B cell (primary cell): Measurements from ENCODE around the gene CLINT1. TPM values are rescaled to one million over a fixed set of nuclear protein-coding genes. Genes with fewer than 3 reads are reported as not detected.

ENCODE experiments used
- ATAC-seq: fragments of 200-7000 bp; cut with Tn5 transposase; one replicate; pipeline ENCODE4 v1.10.0; 2021; ENCODE audit warnings: low read depth, mild to moderate bottlenecking, moderate number of reproducible peaks, moderate library complexity
- CTCF ChIA-PET: fragments of 350-600 bp; sonication (Branson Sonifier 250); formaldehyde crosslinking; loops from one replicate; lab custom pipeline; 2021; ENCODE audit warnings: antibody characterized with exemption, inconsistent platforms; lab: Charles Lee
- POLR2A ChIA-PET: fragments of 350-600 bp; sonication (Branson Sonifier 250); formaldehyde crosslinking; loops from one replicate; lab custom pipeline; 2021; ENCODE audit warnings: antibody characterized with exemption; lab: Charles Lee
- DNase-seq: peaks from one replicate; pipeline ENCODE4 v3.0.0; 2013
- H2AFZ ChIP-seq: 2 replicates; pipeline ENCODE4 v1.6.1; 2012; ENCODE audit warnings: mild to moderate bottlenecking, low read depth, low read length; ENCODE audit not compliant: insufficient read depth, poor library complexity, severe bottlenecking
- H3K27ac ChIP-seq, 2 donors: 1 replicate in 1 of 2; 2 replicates in 1 of 2; pipeline ENCODE4 v1.5.1; 2012 to 2013; ENCODE audit warnings: low read length in 2 of 2, mild to moderate bottlenecking in 2 of 2, moderate library complexity in 1 of 2
- H3K27me3 ChIP-seq, 4 experiments: fragments of 200-600 bp in 1 of 4; sonication (generic) in 1 of 4; replicated peaks in 1 of 4; 1 replicate in 2 of 4; 2 replicates in 2 of 4; pipeline versions ENCODE4 v1.6.1 to v1.7.0; 2013 to 2016; ENCODE audit warnings: low read length in 3 of 4, mild to moderate bottlenecking in 2 of 4, mixed read lengths in 1 of 4, moderate library complexity in 1 of 4; ENCODE audit not compliant: insufficient read depth in 4 of 4, control insufficient read depth in 3 of 4; ENCODE audit errors: control extremely low read depth in 1 of 4
- H3K36me3 ChIP-seq, 2 experiments: replicated peaks in 1 of 2; 1 replicate in 1 of 2; 2 replicates in 1 of 2; pipeline versions ENCODE4 v1.6.1 to v1.7.1; 2013; ENCODE audit warnings: low read length in 1 of 2; ENCODE audit not compliant: insufficient read depth in 2 of 2, control insufficient read depth in 1 of 2; ENCODE audit errors: control extremely low read depth in 1 of 2, extremely low read depth in 1 of 2
- H3K4me1 ChIP-seq, 2 donors: fragments of 200-600 bp in 1 of 2; sonication (generic) in 1 of 2; 1 replicate in 1 of 2; 2 replicates in 1 of 2; pipeline versions ENCODE4 v1.5.1 to v1.6.1; 2013 to 2017; ENCODE audit warnings: low read length in 2 of 2; ENCODE audit not compliant: control insufficient read depth in 2 of 2, insufficient read depth in 2 of 2
- H3K4me2 ChIP-seq: replicated peaks from 2 replicates; pipeline ENCODE3; 2012; ENCODE audit warnings: mild to moderate bottlenecking, low read depth, low read length; ENCODE audit not compliant: poor library complexity, severe bottlenecking
- H3K4me3 ChIP-seq, 5 experiments: fragments of 200-600 bp in 1 of 5; sonication (generic) in 1 of 5; 1 replicate in 3 of 5; 2 replicates in 2 of 5; pipeline versions ENCODE4 v1.5.1 to v1.7.0; 2011 to 2016; ENCODE audit warnings: low read length in 4 of 5, mild to moderate bottlenecking in 4 of 5, low read depth in 2 of 5, control low read depth in 1 of 5, moderate library complexity in 1 of 5; ENCODE audit not compliant: insufficient read depth in 1 of 5; ENCODE audit errors: control extremely low read depth in 1 of 5, extremely low read depth in 1 of 5
- H3K79me2 ChIP-seq: fragments of 200-600 bp; sonication (generic); one replicate; pipeline ENCODE4 v1.6.0; 2016; ENCODE audit warnings: low read length; ENCODE audit not compliant: control insufficient read depth, insufficient read depth
- H3K9ac ChIP-seq: fragments of 200-600 bp; sonication (generic); 2 replicates; pipeline ENCODE4 v1.6.1; 2017; ENCODE audit warnings: mild to moderate bottlenecking, low read length, moderate library complexity
- H3K9me3 ChIP-seq, 3 donors: one replicate each; pipeline versions ENCODE4 v1.6.1 to v1.7.1; 2013; ENCODE audit warnings: low read length in 2 of 3; ENCODE audit not compliant: control insufficient read depth in 2 of 3, insufficient read depth in 1 of 3; ENCODE audit errors: control extremely low read depth in 1 of 3
- H4K20me1 ChIP-seq: 2 replicates; pipeline ENCODE4 v1.6.0; 2012; ENCODE audit warnings: mild to moderate bottlenecking, low read length; ENCODE audit not compliant: insufficient read depth, control insufficient read depth, poor library complexity, severe bottlenecking
- H3K27ac Mint-ChIP-seq: one replicate; pipeline ENCODE4 v1.8.0; 2021; ENCODE audit warnings: mixed read lengths
- H3K27me3 Mint-ChIP-seq: one replicate; pipeline ENCODE4 v1.8.0; 2021; ENCODE audit warnings: mixed read lengths
- H3K4me1 Mint-ChIP-seq: one replicate; pipeline ENCODE4 v1.8.0; 2021; ENCODE audit warnings: mixed read lengths
- H3K4me3 Mint-ChIP-seq: one replicate; pipeline ENCODE4 v1.8.0; 2021; ENCODE audit warnings: mixed read lengths
- H3K9me3 Mint-ChIP-seq: one replicate; pipeline ENCODE4 v1.8.0; 2022; ENCODE audit warnings: mixed read lengths; ENCODE audit not compliant: insufficient read depth
- EZH2 ChIP-seq: IDR thresholded peaks from 2 replicates; pipeline ENCODE4 v1.6.1; 2012; ENCODE audit warnings: borderline replicate concordance, low read depth, mild to moderate bottlenecking, moderate library complexity, low read length; ENCODE audit not compliant: insufficient read depth, poor library complexity, severe bottlenecking
- WGBS: methylation state at CpG from one replicate; pipeline ENCODE4 v1.1.5; 2013; ENCODE audit warnings: missing lambda C conversion rate; ENCODE audit not compliant: insufficient coverage; 5-methylcytosine and 5-hydroxymethylcytosine counted together
- intact Hi-C: fragments of 100-400 bp; cut with micrococcal nuclease; formaldehyde crosslinking; loops from one replicate; pipeline ENCODE4 v1.10.0; 2022
- polyA plus RNA-seq: library from polyadenylated mRNA; depleted of rRNA; stranded (reverse); fragments of >200 nt; gene quantifications from 2 replicates; pipeline ENCODE4 v1.2.3, GENCODE V29; 2012
- total RNA-seq, 2 donors: library from RNA; stranded (reverse); fragments of 120-200 nt in 1 of 2; gene quantifications; 1 replicate in 1 of 2; 2 replicates in 1 of 2; pipeline versions ENCODE4 v1.2.3 to v1.2.4, GENCODE V29; 2013 to 2022
- TF ChIP-seq, protein P1 (sequence below): fragments of 200-600 bp; IDR thresholded peaks from one replicate; pipeline ENCODE4 v1.8.0; 2022; ENCODE audit warnings: antibody characterized with exemption, mild to moderate bottlenecking

Gene CLINT1
- total and polyA plus RNA-seq, 2 donors (not counting 1 experiment from before 2014, with no cell fraction given), result 69.7 to 89.1 TPM

DNA sequence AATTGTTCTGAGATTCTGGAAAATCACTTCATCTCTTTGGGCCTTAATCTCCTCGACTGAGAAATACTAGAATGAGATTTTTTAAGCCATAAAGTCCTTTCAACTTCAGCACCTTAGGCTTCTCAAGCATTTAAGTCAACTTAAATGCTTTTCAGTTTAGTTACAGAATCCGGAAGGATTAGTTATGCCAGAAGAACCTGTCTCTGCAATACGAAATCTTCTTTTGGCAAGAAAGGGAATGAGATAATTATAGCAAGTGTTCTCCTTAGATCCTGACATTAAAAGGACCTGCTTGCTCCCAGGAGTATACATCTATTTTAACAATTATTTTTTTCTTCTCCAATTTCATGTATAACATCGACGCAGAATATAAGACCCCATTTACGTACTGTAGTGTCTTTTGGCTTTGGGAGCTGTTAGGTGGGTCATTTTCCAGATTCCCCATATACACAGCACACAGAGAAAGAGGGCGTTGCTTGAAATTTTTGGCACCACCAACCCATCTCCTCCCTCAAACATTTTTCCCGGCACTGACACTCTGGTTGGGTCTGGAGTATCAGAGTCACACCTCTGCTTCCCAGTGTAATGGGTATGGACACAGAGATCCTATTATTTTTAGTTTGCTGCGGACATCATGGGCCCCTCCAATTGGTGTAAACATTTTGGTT lies 43.6 kb upstream of the CLINT1 start:
- H4K20me1 ChIP-seq, result no peaks in the 10 kb centered on the region
- no peaks in the 10 kb centered on the region for H3K4me1 ChIP-seq
- Mint-ChIP-seq H3K4me3 (no peak overlapping the region), H3K27me3 (no peaks in the 10 kb centered on the region), H3K4me1 (no peaks in the 10 kb centered on the region), H3K9me3 (no peaks in the 10 kb centered on the region), H3K27ac (no peak overlapping the region)
- TF ChIP-seq, protein P1, sequence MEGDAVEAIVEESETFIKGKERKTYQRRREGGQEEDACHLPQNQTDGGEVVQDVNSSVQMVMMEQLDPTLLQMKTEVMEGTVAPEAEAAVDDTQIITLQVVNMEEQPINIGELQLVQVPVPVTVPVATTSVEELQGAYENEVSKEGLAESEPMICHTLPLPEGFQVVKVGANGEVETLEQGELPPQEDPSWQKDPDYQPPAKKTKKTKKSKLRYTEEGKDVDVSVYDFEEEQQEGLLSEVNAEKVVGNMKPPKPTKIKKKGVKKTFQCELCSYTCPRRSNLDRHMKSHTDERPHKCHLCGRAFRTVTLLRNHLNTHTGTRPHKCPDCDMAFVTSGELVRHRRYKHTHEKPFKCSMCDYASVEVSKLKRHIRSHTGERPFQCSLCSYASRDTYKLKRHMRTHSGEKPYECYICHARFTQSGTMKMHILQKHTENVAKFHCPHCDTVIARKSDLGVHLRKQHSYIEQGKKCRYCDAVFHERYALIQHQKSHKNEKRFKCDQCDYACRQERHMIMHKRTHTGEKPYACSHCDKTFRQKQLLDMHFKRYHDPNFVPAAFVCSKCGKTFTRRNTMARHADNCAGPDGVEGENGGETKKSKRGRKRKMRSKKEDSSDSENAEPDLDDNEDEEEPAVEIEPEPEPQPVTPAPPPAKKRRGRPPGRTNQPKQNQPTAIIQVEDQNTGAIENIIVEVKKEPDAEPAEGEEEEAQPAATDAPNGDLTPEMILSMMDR, result no peak
- H3K4me3 ChIP-seq, result no peak overlapping the region
- POLR2A ChIA-PET, result no interaction called here
- DNase-seq (no peak), ATAC-seq (no peak)
- CTCF ChIA-PET, result no interaction called here
- H3K9ac ChIP-seq, result no peak overlapping the region
- H3K4me2 ChIP-seq, result no peak overlapping the region
- H3K27ac ChIP-seq, result no peak overlapping the region
- H2AFZ ChIP-seq, result no peak overlapping the region
- H3K36me3 ChIP-seq, result no peaks in the 10 kb centered on the region
- no peaks in the 10 kb centered on the region for H3K9me3 ChIP-seq
- 74% methylated on average over 3 of the region's 9 CpGs for WGBS
- no peaks in the 10 kb centered on the region for H3K27me3 ChIP-seq
- intact Hi-C loops, result no loop called here
- no peaks in the 10 kb centered on the region for H3K79me2 ChIP-seq

GRCh38 chr5:157900644-157901043 lies 41.7 kb upstream of the CLINT1 start:
- POLR2A ChIA-PET, result no interaction called here

More at GRCh38 chr5:157900644-157901043, 41.7 kb upstream of the CLINT1 start:
- Histone ChIP-seq H3K27me3 (no peaks in the 10 kb centered on the region), H3K4me3 (no peak overlapping the region), H3K36me3 (no peaks in the 10 kb centered on the region), H3K27ac (no peak overlapping the region), H2AFZ (no peak overlapping the region), H3K79me2 (no peaks in the 10 kb centered on the region), H3K4me2 (no peak overlapping the region), H3K9ac (no peak overlapping the region), H3K9me3 (no peaks in the 10 kb centered on the region), H4K20me1 (no peaks in the 10 kb centered on the region), H3K4me1 (no peaks in the 10 kb centered on the region)
- no peaks in the 10 kb centered on the region for H3K9me3 Mint-ChIP-seq
- WGBS, result 55% methylated on average over 4 of the region's 4 CpGs
- DNase-seq (no peak), ATAC-seq (no peak)
- H3K4me1 Mint-ChIP-seq, result no peaks in the 10 kb centered on the region
- H3K27me3 Mint-ChIP-seq, result no peaks in the 10 kb centered on the region
- no peak overlapping the region for H3K27ac Mint-ChIP-seq
- intact Hi-C loops, result no loop called here
- no peak overlapping the region for H3K4me3 Mint-ChIP-seq
- CTCF ChIA-PET, result no interaction called here
- TF ChIP-seq, protein P1, result no peak
- no peak for TF ChIP-seq EZH2
